WERI-Rb-1 (cell line): ENCODE results near the gene PCGF2.

Experiments used
- DNase-seq: peaks from one replicate; pipeline ENCODE4 v3.0.0-alpha.2; 2020
- H3K27ac ChIP-seq: fragments of 250-450 bp; sonication (Bioruptor Pico); 2 replicates; pipeline ENCODE4 v1.5.1; 2020; ENCODE audit warnings: mild to moderate bottlenecking, moderate library complexity
- H3K27me3 ChIP-seq: fragments of 250-450 bp; sonication (Bioruptor Pico); 2 replicates; pipeline ENCODE4 v1.5.1; 2021; ENCODE audit warnings: mild to moderate bottlenecking, low read depth, moderate library complexity; ENCODE audit not compliant: insufficient read depth, severe bottlenecking
- H3K36me3 ChIP-seq: fragments of 250-450 bp; sonication (Bioruptor Pico); 2 replicates; pipeline ENCODE4 v1.5.1; 2020; ENCODE audit warnings: mild to moderate bottlenecking, moderate library complexity
- H3K4me3 ChIP-seq: 2 replicates; pipeline ENCODE4 v1.5.1; 2011; ENCODE audit warnings: low read depth, mild to moderate bottlenecking, control low read depth, low read length
- H3K9me3 ChIP-seq: fragments of 250-450 bp; sonication (Bioruptor Pico); 2 replicates; pipeline ENCODE4 v1.5.1; 2021; ENCODE audit warnings: mild to moderate bottlenecking, moderate library complexity; ENCODE audit not compliant: severe bottlenecking
- TF ChIP-seq, protein P1 (sequence below): IDR thresholded peaks from 2 replicates; pipeline ENCODE4 v1.5.1; 2011; ENCODE audit warnings: low read depth, mild to moderate bottlenecking, control low read depth, inconsistent platforms, low read length

PCGF2 gene

DNA sequence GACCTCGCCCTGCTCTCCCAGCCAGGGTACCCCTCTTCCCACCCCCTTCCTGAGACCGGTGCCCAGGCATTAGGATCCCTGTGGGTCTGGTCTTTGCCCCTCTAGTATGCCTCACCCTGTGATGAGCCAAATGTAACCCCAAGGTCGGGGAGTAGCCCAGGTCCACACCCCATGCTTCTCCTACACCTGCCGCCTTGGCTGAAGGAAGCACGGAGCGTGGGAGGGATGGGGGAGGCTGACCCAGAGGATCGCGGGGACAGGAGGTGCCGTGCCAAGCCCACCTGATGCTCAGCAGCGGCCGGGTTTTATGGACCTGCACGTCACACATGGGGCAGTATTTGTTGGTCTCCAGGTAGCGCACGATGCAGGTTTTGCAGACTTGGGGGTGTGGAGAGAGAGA is 8.8 kb downstream of the PCGF2 start:
- H3K9me3 ChIP-seq, result no peaks in the 10 kb centered on the region
- peaks cover 59% of the 10 kb centered on the region for H3K36me3 ChIP-seq
- no peaks in the 10 kb centered on the region for H3K27me3 ChIP-seq
- DNase-seq, result no peak
- TF ChIP-seq, protein P1, sequence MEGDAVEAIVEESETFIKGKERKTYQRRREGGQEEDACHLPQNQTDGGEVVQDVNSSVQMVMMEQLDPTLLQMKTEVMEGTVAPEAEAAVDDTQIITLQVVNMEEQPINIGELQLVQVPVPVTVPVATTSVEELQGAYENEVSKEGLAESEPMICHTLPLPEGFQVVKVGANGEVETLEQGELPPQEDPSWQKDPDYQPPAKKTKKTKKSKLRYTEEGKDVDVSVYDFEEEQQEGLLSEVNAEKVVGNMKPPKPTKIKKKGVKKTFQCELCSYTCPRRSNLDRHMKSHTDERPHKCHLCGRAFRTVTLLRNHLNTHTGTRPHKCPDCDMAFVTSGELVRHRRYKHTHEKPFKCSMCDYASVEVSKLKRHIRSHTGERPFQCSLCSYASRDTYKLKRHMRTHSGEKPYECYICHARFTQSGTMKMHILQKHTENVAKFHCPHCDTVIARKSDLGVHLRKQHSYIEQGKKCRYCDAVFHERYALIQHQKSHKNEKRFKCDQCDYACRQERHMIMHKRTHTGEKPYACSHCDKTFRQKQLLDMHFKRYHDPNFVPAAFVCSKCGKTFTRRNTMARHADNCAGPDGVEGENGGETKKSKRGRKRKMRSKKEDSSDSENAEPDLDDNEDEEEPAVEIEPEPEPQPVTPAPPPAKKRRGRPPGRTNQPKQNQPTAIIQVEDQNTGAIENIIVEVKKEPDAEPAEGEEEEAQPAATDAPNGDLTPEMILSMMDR, result no peak
- H3K4me3 ChIP-seq, result no peak overlapping the region
- no peak overlapping the region for H3K27ac ChIP-seq

DNA sequence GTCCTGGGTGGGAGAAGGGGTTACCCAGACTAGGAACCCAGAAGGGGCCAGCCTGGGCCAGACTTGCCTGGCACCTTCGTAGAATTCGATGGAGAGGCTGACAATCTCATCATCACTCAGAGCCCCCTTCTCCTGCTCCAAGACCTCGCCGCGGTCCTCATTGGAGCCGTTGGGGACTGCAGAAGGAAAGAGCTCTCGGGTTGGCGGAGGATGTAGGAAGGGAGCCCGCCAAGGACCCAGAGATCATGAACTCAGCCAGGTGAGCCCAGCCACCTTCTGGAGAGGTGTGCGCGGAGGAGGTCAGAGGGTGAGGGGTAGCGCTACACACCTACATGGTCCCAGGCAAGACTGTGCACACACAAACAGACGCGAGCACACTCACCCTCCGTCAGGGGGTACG is 9.4 kb downstream of the PCGF2 start:
- Histone ChIP-seq H3K36me3 (peaks cover 61% of the 10 kb centered on the region), H3K27ac (no peak overlapping the region), H3K4me3 (no peak overlapping the region), H3K9me3 (no peaks in the 10 kb centered on the region), H3K27me3 (no peaks in the 10 kb centered on the region)
- TF ChIP-seq, protein P1, result no peak
- no peak for DNase-seq

- TF ChIP-seq, protein P1, result no peak
- Histone ChIP-seq H3K9me3 (no peaks in the 10 kb centered on the region), H3K4me3 (no peak overlapping the region), H3K27ac (no peak overlapping the region), H3K27me3 (no peaks in the 10 kb centered on the region), H3K36me3 (peaks cover 63% of the 10 kb centered on the region)
- DNase-seq, result no peak
Measured at GRCh38 chr17:38738007-38738662, 10.0 kb downstream of the PCGF2 start.

DNA sequence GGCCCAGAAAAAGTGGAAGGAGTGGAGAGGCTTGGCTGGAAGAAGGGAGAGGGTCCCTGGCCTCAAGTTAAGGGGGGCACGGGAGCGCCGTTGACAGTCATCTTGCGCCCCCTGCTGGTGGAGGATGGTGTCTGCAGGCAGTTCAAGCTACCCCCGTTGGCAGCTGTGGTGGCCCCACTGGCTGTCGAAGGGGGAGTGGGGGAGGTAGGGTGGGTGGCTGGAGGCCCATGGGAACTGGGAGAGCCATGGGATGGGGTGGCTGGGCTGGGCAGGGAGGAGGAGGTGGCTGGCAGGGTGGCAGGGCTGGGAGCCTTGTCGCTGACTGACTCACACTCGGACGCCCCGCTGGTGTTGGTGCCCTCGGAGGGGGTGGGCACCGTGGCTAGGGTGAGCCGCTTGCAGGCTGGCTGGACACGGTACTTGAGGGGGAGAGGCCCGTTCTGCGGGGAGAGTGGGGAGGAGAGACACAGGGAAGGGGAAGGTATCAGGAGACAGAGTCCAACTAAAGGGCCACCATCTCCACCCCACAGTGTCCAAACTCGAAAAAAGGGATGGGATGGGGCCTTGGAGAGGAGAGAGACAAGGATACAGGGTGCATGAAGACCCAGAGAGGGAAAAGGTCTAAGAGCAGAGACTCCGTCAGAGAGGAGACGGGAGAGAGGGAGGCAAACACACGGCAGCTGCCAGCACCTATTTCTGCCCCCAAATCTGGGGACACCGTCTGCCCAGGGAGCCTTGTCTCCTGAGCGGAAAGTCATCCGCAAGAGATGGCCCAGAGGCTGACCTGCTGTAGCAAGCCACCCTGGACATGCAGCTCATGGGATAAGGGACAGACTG is 12.8 kb downstream of the PCGF2 start:
- Histone ChIP-seq H3K27ac (no peak overlapping the region), H3K27me3 (no peaks in the 10 kb centered on the region), H3K9me3 (no peaks in the 10 kb centered on the region), H3K4me3 (no peak overlapping the region), H3K36me3 (peaks cover 70% of the 10 kb centered on the region)
- DNase-seq, result peak; percentile 71
- TF ChIP-seq, protein P1, result peak; percentile 94

- DNase-seq, result peak; percentile 54
Measured at GRCh38 chr17:38733982-38734973, 13.9 kb downstream of the PCGF2 start.

More at GRCh38 chr17:38733982-38734973, 13.9 kb downstream of the PCGF2 start:
- Histone ChIP-seq H3K27ac (no peak overlapping the region), H3K9me3 (no peaks in the 10 kb centered on the region), H3K36me3 (peaks cover 62% of the 10 kb centered on the region), H3K4me3 (no peak overlapping the region), H3K27me3 (no peaks in the 10 kb centered on the region)
- TF ChIP-seq, protein P1, result peak; percentile 66
